MCF 10A (cell line): ENCODE data around the gene PDGFD. TPM values are rescaled to one million over a fixed set of nuclear protein-coding genes. Genes with fewer than 3 reads are reported as not detected.

Experiments
- BruUV-seq: library from RNA; stranded (reverse); fragments of 400-500 nt; replicated peaks from 2 replicates; lab custom pipeline; 2021; lab: Mats Ljungman, UMichigan
- CTCF ChIA-PET: fragments of 300-600 bp; sonication (Branson Sonifier 250); formaldehyde crosslinking; extraction: SDS; loops from one replicate; lab custom pipeline; 2021; ENCODE audit warnings: antibody characterized with exemption, inconsistent platforms; lab: Yijun Ruan, JAX
- POLR2A ChIA-PET: fragments of 300-600, 350-650 bp; sonication (Branson Sonifier 250); formaldehyde crosslinking; extraction: SDS; loops from one replicate; lab custom pipeline; 2020; ENCODE audit warnings: antibody characterized with exemption, inconsistent platforms; lab: Yijun Ruan, JAX
- DNase-seq: peaks from one replicate; pipeline ENCODE4 v3.0.0-alpha.2; 2018; ENCODE audit not compliant: unreplicated experiment
- H3K27ac Mint-ChIP-seq: one replicate; pipeline ENCODE4 v1.8.0; 2022; ENCODE audit warnings: mild to moderate bottlenecking, low read depth, mixed read lengths; ENCODE audit not compliant: unreplicated experiment
- H3K27me3 Mint-ChIP-seq: one replicate; pipeline ENCODE4 v1.8.0; 2022; ENCODE audit warnings: mixed read lengths; ENCODE audit not compliant: insufficient read depth, unreplicated experiment
- H3K36me3 Mint-ChIP-seq: one replicate; pipeline ENCODE4 v1.8.0; 2022; ENCODE audit warnings: mild to moderate bottlenecking, moderate library complexity, mixed read lengths; ENCODE audit not compliant: insufficient read depth, unreplicated experiment
- H3K4me1 Mint-ChIP-seq: one replicate; pipeline ENCODE4 v1.8.0; 2022; ENCODE audit warnings: mixed read lengths; ENCODE audit not compliant: insufficient read depth, unreplicated experiment
- H3K4me3 Mint-ChIP-seq: one replicate; pipeline ENCODE4 v1.8.0; 2022; ENCODE audit warnings: mild to moderate bottlenecking, moderate library complexity, mixed read lengths; ENCODE audit not compliant: unreplicated experiment
- H3K9me3 Mint-ChIP-seq: one replicate; pipeline ENCODE4 v1.8.0; 2022; ENCODE audit warnings: mixed read lengths; ENCODE audit not compliant: unreplicated experiment
- intact Hi-C: fragments of 100-400 bp; cut with micrococcal nuclease; formaldehyde crosslinking; loops from 2 replicates; pipeline ENCODE4 v1.14.1; 2022
- total RNA-seq: library from RNA; stranded (reverse); gene quantifications from 2 replicates; pipeline ENCODE4 v1.2.3, GENCODE V29; 2022
- TF ChIP-seq, protein P1 (sequence below): fragments of 200-600 bp; IDR thresholded peaks from one replicate; pipeline ENCODE4 v1.8.0; 2022; ENCODE audit warnings: antibody characterized with exemption, mild to moderate bottlenecking; ENCODE audit not compliant: unreplicated experiment

PDGFD gene
- total RNA-seq, 1 experiment from 2014 or later, result 0.61 TPM

GRCh38 chr11:103967985-103968384, 196.0 kb downstream of the PDGFD start:
- Mint-ChIP-seq H3K4me3 (no peak overlapping the region), H3K9me3 (peaks cover 10% of the 10 kb centered on the region), H3K27me3 (no peaks in the 10 kb centered on the region), H3K4me1 (peaks cover 12% of the 10 kb centered on the region), H3K36me3 (no peaks in the 10 kb centered on the region), H3K27ac (no peak overlapping the region)
- ChIA-PET POLR2A (interaction anchor here (0.8 to 1.2 kb wide), 4 partner anchors 10 to 94 kb away, joined by 3 to 6 read pairs (median 4); no protein-coding TSS in a partner anchor), CTCF (no interaction called here)
- no TSS peak for BruUV-seq
- DNase-seq, result no peak
- intact Hi-C loops, result no loop called here
- TF ChIP-seq, protein P1, sequence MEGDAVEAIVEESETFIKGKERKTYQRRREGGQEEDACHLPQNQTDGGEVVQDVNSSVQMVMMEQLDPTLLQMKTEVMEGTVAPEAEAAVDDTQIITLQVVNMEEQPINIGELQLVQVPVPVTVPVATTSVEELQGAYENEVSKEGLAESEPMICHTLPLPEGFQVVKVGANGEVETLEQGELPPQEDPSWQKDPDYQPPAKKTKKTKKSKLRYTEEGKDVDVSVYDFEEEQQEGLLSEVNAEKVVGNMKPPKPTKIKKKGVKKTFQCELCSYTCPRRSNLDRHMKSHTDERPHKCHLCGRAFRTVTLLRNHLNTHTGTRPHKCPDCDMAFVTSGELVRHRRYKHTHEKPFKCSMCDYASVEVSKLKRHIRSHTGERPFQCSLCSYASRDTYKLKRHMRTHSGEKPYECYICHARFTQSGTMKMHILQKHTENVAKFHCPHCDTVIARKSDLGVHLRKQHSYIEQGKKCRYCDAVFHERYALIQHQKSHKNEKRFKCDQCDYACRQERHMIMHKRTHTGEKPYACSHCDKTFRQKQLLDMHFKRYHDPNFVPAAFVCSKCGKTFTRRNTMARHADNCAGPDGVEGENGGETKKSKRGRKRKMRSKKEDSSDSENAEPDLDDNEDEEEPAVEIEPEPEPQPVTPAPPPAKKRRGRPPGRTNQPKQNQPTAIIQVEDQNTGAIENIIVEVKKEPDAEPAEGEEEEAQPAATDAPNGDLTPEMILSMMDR, result no peak

- intact Hi-C loops, result no loop called here
- DNase-seq, result no peak
- Mint-ChIP-seq H3K27me3 (no peaks in the 10 kb centered on the region), H3K27ac (no peak overlapping the region), H3K36me3 (no peaks in the 10 kb centered on the region), H3K4me3 (no peak overlapping the region), H3K9me3 (peaks cover 10% of the 10 kb centered on the region), H3K4me1 (peaks cover 19% of the 10 kb centered on the region)
- CTCF ChIA-PET, result interaction anchor here (0.5 to 1.7 kb wide), 5 partner anchors 12 to 282 kb away, joined by 3 to 8 read pairs (median 4); no protein-coding TSS in a partner anchor
- POLR2A ChIA-PET, result interaction anchor here (0.9 kb wide), 1 partner anchor 96 kb away, joined by 4 read pairs; no protein-coding TSS in a partner anchor
- BruUV-seq, result no TSS peak
- TF ChIP-seq, protein P1, result no peak
Measured at GRCh38 chr11:103964390-103964789, 199.6 kb downstream of the PDGFD start.

DNA sequence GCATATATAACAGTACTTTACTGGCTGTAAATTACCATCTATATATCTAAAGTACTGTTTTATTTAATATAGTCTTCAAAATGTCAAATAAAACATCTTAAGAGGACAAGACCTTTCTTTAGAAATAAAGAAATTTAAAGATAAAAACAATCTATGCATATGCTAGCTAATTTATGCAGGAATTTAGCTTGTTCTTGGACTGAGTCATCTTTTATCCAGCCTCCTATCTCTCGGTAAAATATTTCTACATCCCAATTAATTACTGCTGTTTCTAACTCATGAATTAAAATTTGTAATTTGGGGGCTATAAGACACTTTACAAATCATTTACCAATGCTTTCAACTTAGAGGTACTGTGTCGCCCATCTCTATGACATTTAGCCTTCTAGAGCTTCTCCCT, 200.3 kb downstream of the PDGFD start:
- TF ChIP-seq, protein P1, result no peak
- POLR2A ChIA-PET, result interaction anchor here (0.6 to 0.9 kb wide), 2 partner anchors 97 to 570 kb away, joined by 3 to 4 read pairs; no protein-coding TSS in a partner anchor
- no peaks in the 10 kb centered on the region for H3K27me3 Mint-ChIP-seq
- H3K9me3 Mint-ChIP-seq, result peaks cover 10% of the 10 kb centered on the region
- no peak for DNase-seq
- H3K4me3 Mint-ChIP-seq, result no peak overlapping the region
- CTCF ChIA-PET, result interaction anchor here (0.9 to 1.7 kb wide), 3 partner anchors 15 to 281 kb away, joined by 3 to 5 read pairs (median 3); no protein-coding TSS in a partner anchor
- H3K4me1 Mint-ChIP-seq, result peaks cover 17% of the 10 kb centered on the region
- BruUV-seq, result no TSS peak
- H3K36me3 Mint-ChIP-seq, result no peaks in the 10 kb centered on the region
- H3K27ac Mint-ChIP-seq, result no peak overlapping the region
- intact Hi-C loops, result no loop called here

DNA sequence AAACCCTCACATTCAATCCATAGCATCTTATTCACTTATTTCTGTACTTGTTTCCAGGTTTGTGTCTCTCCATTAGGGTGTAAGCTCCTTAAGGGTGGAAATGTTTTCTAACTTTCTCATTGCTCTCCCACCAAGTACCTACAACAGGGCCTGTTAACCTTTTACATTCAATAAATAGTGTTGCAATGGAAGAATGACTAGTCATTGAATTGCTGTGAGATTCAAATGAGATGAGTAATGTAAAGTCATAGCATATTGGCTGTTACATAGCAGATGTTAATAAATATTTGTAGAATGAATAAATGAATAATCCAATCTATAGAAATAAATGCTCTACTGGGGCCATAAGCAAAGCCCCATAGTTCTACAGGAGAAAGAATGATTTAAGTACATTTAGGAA, 202.9 kb downstream of the PDGFD start:
- Mint-ChIP-seq H3K9me3 (no peaks in the 10 kb centered on the region), H3K36me3 (peaks cover 6% of the 10 kb centered on the region), H3K27ac (no peak overlapping the region), H3K27me3 (no peaks in the 10 kb centered on the region), H3K4me3 (no peak overlapping the region), H3K4me1 (peaks cover 7% of the 10 kb centered on the region)
- POLR2A ChIA-PET, result interaction anchor here (0.6 to 0.9 kb wide), 2 partner anchors 21 to 26 kb away, joined by 3 to 4 read pairs; no protein-coding TSS in a partner anchor
- BruUV-seq, result no TSS peak
- intact Hi-C loops, result no loop called here
- CTCF ChIA-PET, result interaction anchor here (0.5 kb wide), 1 partner anchor 192 kb away, joined by 3 read pairs; no protein-coding TSS in a partner anchor
- peak; percentile 24 for DNase-seq
- TF ChIP-seq, protein P1, result no peak
